Mesothelial cell of epicardium (in vitro differentiated cells): ENCODE data around the gene CCDC50. TPM values are rescaled to one million over a fixed set of nuclear protein-coding genes. Genes with fewer than 3 reads are reported as not detected.

Experiments used
- DNase-seq, 2 experiments: peaks; one replicate each; pipeline ENCODE4 v3.0.0; 2021; ENCODE audit warnings: low spot score in 2 of 2; ENCODE audit not compliant: unreplicated experiment in 2 of 2
- H3K27ac Mint-ChIP-seq: 2 replicates; pipeline ENCODE4 v1.8.0; 2021; ENCODE audit warnings: mixed read lengths
- H3K27me3 Mint-ChIP-seq: 2 replicates; pipeline ENCODE4 v1.8.0; 2021; ENCODE audit warnings: low read depth, mixed read lengths
- H3K36me3 Mint-ChIP-seq: 2 replicates; pipeline ENCODE4 v1.8.0; 2021; ENCODE audit warnings: mixed read lengths
- H3K4me1 Mint-ChIP-seq: 2 replicates; pipeline ENCODE4 v1.8.0; 2021; ENCODE audit warnings: mixed read lengths
- H3K4me3 Mint-ChIP-seq: 2 replicates; pipeline ENCODE4 v1.8.0; 2021; ENCODE audit warnings: mild to moderate bottlenecking, moderate library complexity, mixed read lengths
- H3K9me3 Mint-ChIP-seq: 2 replicates; pipeline ENCODE4 v1.8.0; 2021; ENCODE audit warnings: mixed read lengths
- CTCF ChIP-seq: fragments of 200-600 bp; sonication (generic); IDR thresholded peaks from one replicate; pipeline ENCODE4 v1.5.0; 2021; ENCODE audit warnings: antibody characterized with exemption; ENCODE audit not compliant: unreplicated experiment
- total RNA-seq: library from RNA; stranded (reverse); gene quantifications from 3 replicates; pipeline ENCODE4 v1.2.1, GENCODE V29; 2021

CCDC50 gene
- total RNA-seq, 1 donor from 2014 or later, result 63.2 TPM

- Mint-ChIP-seq H3K4me3 (no peak overlapping the region), H3K36me3 (no peaks in the 10 kb centered on the region), H3K27me3 (no peaks in the 10 kb centered on the region), H3K27ac (no peak overlapping the region), H3K9me3 (peaks cover 9% of the 10 kb centered on the region), H3K4me1 (no peaks in the 10 kb centered on the region)
- no peak for DNase-seq
- no peak for TF ChIP-seq CTCF
Observed at GRCh38 chr3:191435981-191436380, 106.8 kb downstream of the CCDC50 start.

DNA sequence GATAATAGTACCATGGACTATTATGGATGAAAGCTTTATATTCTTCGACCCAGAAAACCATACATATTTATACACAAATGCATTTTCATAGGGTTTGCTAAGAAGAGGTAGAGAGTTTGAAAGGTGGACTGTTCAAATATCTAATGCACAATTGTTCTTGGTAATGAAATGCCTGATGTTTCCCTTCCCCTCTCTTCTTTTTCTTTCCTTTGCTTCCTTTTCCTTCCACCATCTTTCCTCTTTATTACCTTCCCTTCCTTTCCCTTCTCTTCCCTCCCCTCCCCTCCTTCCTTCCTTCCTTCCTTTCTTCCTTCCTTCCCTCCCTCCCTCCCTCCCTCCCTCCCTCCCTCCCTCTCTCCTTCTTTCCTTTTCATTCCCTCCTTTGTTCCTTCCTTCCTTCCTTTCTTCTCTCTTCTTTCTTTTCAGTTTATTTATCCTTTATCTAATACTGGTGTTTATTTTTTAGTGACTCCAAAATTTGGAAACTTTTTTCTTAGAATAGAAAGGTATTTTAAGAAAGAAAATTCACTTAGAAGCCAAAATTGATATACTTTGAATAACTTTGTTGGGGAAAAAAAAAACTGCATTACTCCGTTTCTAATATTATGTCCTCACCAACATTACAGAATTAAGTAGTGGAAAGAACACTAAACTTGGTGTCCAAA lies 109.1 kb downstream of the CCDC50 start:
- no peak for DNase-seq
- peaks cover 2% of the 10 kb centered on the region for H3K27me3 Mint-ChIP-seq

GRCh38 chr3:191440532-191440931 lies 111.3 kb downstream of the CCDC50 start:
- Mint-ChIP-seq H3K4me1 (no peaks in the 10 kb centered on the region), H3K27ac (no peak overlapping the region), H3K27me3 (peaks cover 2% of the 10 kb centered on the region), H3K9me3 (peaks cover 6% of the 10 kb centered on the region), H3K4me3 (no peak overlapping the region), H3K36me3 (no peaks in the 10 kb centered on the region)
- no peak for TF ChIP-seq CTCF
- DNase-seq, result no peak

More for the DNA sequence above, 109.1 kb downstream of the CCDC50 start:
- Mint-ChIP-seq H3K36me3 (no peaks in the 10 kb centered on the region), H3K4me1 (no peaks in the 10 kb centered on the region), H3K9me3 (peaks cover 6% of the 10 kb centered on the region), H3K27ac (no peak overlapping the region), H3K4me3 (no peak overlapping the region)
- no peak for TF ChIP-seq CTCF

GRCh38 chr3:191441687-191442086 lies 112.5 kb downstream of the CCDC50 start:
- Mint-ChIP-seq H3K9me3 (peaks cover 6% of the 10 kb centered on the region), H3K27me3 (peaks cover 2% of the 10 kb centered on the region), H3K27ac (no peak overlapping the region), H3K4me3 (no peak overlapping the region), H3K36me3 (no peaks in the 10 kb centered on the region), H3K4me1 (no peaks in the 10 kb centered on the region)
- no peak for TF ChIP-seq CTCF
- DNase-seq, result no peak

- Mint-ChIP-seq H3K36me3 (no peaks in the 10 kb centered on the region), H3K27me3 (peaks cover 2% of the 10 kb centered on the region), H3K4me1 (no peaks in the 10 kb centered on the region), H3K27ac (no peak overlapping the region), H3K4me3 (no peak overlapping the region), H3K9me3 (peaks cover 17% of the 10 kb centered on the region)
- TF ChIP-seq CTCF, result no peak
- DNase-seq, result no peak
Observed at GRCh38 chr3:191444569-191444968, 115.4 kb downstream of the CCDC50 start.

Other genes starting within 250 kb of the CCDC50 start
- gene OSTN, start 130.2 kb upstream of the CCDC50 start, total RNA-seq, result 0.75 to 1.0 TPM (median 0.97 TPM) in 3 replicates
- 0.60 to 1.1 TPM (median 0.90 TPM) in 3 replicates for gene UTS2B, start 1.1 kb downstream of the CCDC50 start, total RNA-seq
- not detected in 3 replicates for gene PYDC2, start 131.8 kb downstream of the CCDC50 start, total RNA-seq